Raji (cell line): ENCODE data around the gene ZNF44.

Experiments used
- POLR2A ChIP-seq: IDR thresholded peaks from 2 replicates; pipeline ENCODE4 v1.6.1; 2011; ENCODE audit warnings: low read depth, low read length, control low read depth; ENCODE audit not compliant: insufficient read depth

The ZNF44 gene

GRCh38 chr19:12272386-12272785 is 22.3 kb downstream of the ZNF44 start:
- TF ChIP-seq POLR2A, result no peak

GRCh38 chr19:12270854-12271253 is 23.8 kb downstream of the ZNF44 start:
- TF ChIP-seq POLR2A, result no peak

DNA sequence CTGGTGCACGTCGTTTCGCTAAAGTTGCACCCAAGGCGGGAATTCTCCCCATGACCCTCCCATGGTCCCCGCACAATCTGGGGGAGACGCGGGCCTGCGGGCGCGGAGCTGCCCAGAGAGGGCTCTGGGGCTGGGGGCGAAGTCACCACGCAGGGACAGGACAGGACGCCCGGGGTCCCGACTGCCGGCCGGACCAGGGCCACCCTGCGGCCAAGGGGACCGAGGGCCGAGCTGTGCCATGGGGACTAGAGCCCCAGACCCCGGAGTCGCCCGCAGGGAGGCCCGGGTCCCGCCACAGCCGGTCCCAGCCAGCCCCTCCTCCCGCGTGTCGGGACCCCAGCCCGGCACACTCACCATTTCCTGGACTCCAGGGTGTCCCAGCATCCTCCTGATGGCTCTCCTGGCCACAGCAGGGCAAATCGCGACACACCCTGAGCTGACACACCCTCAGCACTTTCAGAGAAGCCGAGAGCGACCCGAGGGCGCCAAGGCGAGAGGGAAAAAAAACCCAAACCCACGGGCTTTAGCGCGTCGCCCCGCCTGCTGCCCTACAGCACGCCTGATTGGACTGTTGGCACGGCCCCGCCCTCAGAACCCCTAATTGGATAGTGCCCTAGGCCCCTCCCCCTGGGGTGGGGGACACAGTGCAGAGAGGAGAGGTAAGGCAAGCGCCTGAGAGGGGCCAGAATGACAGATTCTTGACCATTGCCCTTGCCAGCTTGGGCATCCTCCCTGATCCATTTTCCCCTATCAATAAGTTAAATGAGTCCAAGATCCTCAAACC is 28.6 kb downstream of the ZNF44 start:
- TF ChIP-seq POLR2A, result no peak

DNA sequence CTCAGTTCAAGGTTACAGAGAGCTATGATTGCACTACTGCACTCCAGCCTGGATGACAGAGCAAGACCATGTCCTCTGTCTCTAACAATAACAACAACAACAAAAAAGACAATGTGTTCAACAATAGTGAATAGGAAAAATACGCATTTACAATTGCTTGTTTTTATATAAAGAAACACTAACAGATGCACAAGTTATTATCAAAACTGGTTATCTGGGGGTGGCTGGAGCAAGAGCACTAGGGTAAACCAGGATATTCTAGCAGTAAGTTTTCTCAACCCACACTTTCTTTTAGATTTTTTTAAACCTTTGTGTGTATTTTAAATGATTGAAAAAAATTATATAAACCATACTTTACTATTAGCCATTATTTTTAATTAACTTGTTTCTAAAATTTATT is 33.1 kb downstream of the ZNF44 start:
- no peak for TF ChIP-seq POLR2A

GRCh38 chr19:12260861-12261260 is 33.8 kb downstream of the ZNF44 start:
- no peak for TF ChIP-seq POLR2A

DNA sequence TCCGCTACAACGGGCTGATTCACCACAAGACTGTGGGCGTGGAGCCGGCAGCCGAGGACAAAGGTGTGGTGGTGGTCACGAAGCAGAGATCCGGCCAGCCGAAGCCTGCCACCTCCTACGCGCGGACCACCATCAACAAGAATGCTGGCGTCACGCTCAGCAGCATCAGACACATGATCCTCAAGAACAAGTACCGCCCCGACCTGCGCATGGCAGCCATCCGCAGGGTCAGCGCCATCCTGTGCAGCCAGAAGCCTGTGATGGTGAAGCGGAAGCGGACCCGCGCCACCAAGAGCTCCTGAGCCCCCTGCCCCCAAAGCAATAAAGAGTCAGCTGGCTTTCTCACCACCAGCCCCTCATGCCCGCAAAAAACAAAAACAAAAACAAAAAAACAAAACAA is 34.4 kb downstream of the ZNF44 start:
- no peak for TF ChIP-seq POLR2A

- TF ChIP-seq POLR2A, result no peak
Observed at GRCh38 chr19:12255372-12255771, 39.3 kb downstream of the ZNF44 start.

DNA sequence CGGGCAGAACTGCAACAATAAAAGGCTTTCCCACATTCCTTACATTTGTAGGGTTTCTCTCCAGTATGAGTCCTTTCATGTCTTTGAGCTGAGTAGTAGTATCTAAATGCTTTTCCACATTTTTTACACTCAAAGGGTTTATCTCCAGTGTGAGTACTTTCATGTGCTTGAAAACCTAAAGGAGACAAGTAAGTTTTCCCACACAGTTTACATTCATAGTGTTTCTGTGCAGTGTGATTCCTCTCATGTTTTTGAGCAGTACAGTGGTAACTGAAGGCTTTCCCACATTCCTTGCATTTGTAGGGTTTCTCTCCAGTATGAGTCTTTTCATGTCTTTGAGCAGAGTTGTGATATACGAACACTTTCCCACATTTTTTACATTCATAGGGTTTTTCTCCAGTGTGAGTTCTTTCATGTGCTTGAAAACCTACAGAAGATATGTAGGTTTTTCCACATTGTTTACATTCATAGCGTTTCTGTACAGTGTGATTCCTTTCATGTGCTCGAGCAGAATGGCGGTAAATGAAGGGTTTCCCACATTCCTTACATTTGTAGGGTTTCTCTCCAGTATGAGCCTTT is 47.0 kb downstream of the ZNF44 start:
- no peak for TF ChIP-seq POLR2A

- no peak for TF ChIP-seq POLR2A
Observed at GRCh38 chr19:12244370-12244769, 50.3 kb downstream of the ZNF44 start.

GRCh38 chr19:12237143-12237839 is 57.4 kb downstream of the ZNF44 start:
- TF ChIP-seq POLR2A, result no peak

DNA sequence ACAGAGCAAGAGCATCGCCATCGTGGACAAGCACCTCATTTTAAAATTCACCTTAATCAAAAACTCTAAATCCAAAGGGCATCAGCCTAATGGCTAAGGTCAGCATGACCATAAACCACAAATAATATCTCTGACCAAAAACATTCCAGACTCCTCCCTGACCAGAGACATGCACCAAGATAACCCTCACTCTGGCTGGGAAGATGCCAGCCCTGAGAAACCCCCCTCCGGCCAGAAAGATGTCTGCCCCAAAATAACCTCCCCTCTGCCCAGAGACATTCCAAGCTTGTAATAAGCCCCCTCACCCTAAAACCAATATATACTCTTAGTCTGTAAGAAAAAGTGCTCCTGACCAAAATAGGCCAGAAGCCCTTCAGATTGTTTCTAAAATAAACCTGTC is 61.7 kb downstream of the ZNF44 start:
- no peak for TF ChIP-seq POLR2A

- TF ChIP-seq POLR2A, result no peak
Observed at GRCh38 chr19:12230751-12231733, 63.6 kb downstream of the ZNF44 start.

DNA sequence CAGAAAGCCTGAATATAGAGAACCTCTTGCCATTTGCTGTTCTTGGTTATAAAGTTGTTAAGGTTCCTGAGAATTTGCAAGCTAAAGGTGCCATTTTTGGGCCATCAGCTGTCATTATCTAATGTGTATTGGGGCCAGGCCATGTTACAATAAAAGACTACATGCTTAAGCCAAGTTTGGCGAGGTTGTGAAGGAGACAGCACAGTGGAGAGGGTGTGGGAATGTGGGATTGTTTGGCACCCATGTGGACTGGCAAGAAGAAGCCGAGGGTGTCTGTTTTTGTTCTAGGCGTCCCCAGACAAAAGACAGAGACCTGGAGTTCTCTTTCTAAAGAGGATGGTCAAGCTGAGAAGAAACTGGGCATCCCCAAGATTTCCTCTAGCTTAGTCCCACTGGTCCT is 64.7 kb downstream of the ZNF44 start:
- TF ChIP-seq POLR2A, result no peak

DNA sequence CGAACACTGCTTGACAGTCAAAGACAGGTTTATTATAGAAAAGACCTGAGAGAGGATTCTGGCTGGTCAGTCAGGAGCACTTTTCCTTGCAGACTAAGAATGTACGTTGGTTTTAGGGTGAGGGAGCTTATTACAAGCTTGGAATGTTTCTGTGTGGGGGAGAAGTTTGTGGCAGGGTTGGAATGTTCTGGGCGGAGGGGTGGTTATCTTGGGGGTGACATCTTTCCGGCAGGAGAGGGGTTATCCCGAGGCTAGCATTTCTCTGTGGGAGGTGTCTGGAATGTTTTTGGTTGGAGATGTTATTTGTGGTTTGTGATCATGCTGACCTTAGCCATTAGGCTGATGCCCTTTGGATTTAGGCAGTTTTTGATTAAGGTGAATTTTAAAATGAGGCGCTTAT is 70.0 kb downstream of the ZNF44 start:
- no peak for TF ChIP-seq POLR2A
